ENCODE measurements around the gene MPDZ.

DNA sequence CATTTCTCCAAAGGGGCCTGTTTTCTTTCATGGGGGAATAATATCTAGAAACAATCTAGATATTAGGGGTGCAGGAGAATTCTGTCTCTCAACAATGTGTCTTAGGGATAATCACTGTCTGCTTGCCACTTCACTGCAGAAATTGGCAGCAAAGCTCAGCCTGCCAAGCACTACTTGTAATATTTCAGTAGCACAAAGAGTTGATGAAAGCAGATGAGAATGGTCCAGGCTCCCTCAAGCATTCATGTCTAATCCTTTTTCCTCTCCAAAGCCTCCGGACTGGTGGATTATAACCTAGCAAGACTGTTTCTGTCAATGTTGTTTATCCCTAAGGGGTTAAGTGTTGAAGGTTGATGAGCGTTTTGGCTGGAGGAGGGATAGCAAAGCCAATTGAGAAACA, 13.3 kb upstream of the MPDZ start:
- TF ChIP-seq LEF1 (IDR thresholded peaks at IDR 0.05; ENCODE audit: borderline replicate concordance), result no peak
- no peak for TF ChIP-seq SP1 (IDR thresholded peaks at IDR 0.05)
- no peak for TF ChIP-seq FOXA1 (IDR thresholded peaks at IDR 0.05)
- TF ChIP-seq TARDBP (IDR thresholded peaks at IDR 0.05), result no peak
- TF ChIP-seq, protein P1, sequence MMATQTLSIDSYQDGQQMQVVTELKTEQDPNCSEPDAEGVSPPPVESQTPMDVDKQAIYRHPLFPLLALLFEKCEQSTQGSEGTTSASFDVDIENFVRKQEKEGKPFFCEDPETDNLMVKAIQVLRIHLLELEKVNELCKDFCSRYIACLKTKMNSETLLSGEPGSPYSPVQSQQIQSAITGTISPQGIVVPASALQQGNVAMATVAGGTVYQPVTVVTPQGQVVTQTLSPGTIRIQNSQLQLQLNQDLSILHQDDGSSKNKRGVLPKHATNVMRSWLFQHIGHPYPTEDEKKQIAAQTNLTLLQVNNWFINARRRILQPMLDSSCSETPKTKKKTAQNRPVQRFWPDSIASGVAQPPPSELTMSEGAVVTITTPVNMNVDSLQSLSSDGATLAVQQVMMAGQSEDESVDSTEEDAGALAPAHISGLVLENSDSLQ (IDR thresholded peaks at IDR 0.05), result no peak
- no peak for TF ChIP-seq FOXM1 (IDR thresholded peaks at IDR 0.05; ENCODE audit: borderline replicate concordance)
- no peak for TF ChIP-seq FOXK2 (IDR thresholded peaks at IDR 0.05)
- TF ChIP-seq NFRKB (IDR thresholded peaks at IDR 0.05), result no peak
- no peak for TF ChIP-seq SUZ12 (IDR thresholded peaks at IDR 0.05)
- no peak for TF ChIP-seq ARNT (IDR thresholded peaks at IDR 0.05)
- TF ChIP-seq BHLHE40 (IDR thresholded peaks at IDR 0.05; ENCODE audit: borderline replicate concordance), result no peak
- no peak for TF ChIP-seq ZNF384 (IDR thresholded peaks at IDR 0.05)
